NCI-H1092 treated with DMSO at 0.1 percent for 48 hours (cell line): ENCODE results near the gene SHF.

ENCODE experiments used
- DNase-seq: peaks from one replicate; lab custom pipeline; 2025; lab: John Stamatoyannopoulos, UW

The SHF gene

DNA sequence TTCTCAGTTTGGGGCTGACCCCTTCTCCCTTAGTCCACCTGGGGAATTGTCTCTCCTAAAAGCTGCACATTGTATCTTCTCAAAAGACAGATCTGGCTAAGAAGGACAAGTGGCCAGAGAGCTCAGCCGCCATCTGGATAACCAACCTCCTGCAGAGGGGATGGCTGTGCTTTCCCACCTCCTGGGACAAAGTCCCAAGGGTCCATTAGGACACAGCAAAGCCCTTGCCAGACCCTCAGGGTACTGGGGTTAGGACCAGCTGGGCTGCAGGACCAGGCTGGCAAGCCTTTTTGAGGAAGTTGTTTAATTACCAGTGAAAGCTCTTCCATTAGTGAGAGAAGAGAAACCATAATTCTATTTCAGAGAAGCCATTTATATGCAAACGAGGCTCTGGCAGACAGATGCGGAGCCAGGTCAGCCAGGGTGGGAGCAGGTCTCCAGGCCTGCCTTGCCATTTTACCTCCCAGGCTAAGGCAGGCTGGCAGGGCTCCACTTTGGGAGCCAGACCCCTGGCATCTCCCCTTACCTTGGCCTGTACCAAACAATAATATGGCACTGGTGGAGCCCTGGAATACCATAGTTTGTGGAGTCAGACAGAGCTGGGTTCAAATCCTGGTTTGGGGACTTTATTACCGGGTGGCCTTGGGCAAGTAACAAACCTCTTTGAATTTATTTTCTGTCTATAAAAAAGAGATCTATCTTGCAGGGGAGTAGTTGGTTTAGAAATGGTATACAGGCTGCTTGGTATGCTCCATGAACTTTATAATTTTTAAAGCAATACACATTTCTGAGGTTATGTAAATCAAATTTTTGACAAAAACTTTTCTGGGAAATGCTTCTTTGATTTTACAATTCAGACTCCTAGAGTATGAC lies 17.9 kb downstream of the SHF start:
- peak; percentile 68 for DNase-seq

DNA sequence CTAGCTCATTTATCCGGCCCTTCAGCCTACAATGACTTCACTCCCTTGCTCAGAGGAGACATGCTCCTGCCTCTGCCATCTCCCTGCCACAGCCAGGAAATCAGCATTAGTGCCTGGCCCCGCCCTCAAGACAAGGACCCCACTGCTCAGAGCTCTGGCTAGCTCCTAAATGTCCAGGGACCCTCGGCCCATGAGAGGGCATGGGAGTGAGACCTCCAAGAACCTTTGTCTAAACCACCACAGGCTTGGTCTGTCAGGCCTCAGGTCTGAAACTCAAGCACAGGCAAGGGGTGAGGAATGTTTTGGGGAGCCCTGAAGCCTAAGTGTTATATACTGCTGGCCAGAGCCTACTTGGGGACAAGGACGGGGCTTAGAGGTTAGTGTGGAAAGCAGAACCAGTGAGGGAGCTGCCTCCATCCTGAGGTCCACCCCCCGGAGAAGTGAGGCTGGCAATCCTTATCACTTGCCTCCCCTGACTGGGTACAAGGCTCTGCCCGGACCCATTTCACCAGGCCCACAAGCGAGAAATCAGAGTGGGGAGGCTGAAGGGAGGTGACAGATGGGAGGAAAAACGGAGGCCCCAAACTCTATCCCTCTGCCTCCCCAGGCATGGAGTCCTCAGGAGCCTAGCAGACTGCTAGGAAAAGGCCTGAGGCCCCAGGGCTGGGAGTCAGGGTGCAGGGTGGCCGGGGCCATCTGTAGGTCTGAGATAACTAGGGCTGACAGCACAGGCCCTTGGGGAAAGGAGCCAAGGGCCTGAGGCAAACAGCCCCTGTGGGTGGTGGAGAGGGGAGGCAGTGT lies 18.8 kb downstream of the SHF start:
- DNase-seq, result no peak

GRCh38 chr15:45168286-45168685 lies 19.5 kb downstream of the SHF start:
- DNase-seq, result no peak

GRCh38 chr15:45167631-45168205 lies 20.0 kb downstream of the SHF start:
- no peak for DNase-seq

DNA sequence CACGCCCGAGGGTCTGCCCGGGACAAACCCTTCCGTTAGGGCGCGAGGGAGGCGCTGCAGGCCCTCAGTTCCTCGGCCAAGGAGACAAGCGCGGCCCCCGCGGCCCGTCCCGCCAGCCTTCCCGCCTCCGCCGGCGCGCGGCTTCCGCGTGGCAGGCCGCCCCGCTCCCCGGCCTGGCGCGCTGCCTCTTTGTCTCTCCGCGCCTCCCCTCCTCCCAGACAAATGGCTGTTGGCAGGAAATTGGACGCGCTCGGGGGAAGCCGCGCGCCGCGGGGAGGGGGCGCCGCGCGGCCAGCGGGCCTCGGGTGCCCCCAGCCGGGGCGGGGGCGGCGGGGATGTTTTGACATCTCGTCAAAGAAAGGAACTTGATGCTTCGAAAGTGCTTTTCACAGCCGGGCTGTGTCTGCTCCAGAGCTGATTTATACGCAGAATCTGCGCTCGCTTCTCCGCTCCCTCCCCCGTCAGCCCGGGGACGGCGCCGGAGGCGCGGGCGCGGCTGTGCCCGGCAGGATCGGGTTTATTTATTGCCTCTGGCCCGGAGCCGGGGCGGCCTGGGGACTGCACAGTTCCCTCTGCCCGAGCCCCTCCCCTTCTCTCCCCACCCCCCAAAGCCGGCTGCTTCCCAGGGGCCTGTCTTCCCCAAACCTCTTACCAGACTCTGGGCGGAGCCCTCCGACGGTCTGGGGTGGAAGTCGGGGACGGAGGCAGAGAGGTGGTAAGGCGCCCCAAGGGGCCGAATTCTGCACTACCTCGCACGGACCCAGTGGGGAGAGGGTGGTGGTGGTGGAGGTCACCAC lies 20.7 kb downstream of the SHF start:
- DNase-seq, result peak; percentile 66

GRCh38 chr15:45165536-45165935 lies 22.2 kb downstream of the SHF start:
- DNase-seq, result no peak

- no peak for DNase-seq
Observed at GRCh38 chr15:45164914-45165313, 22.9 kb downstream of the SHF start.

GRCh38 chr15:45163508-45163856 lies 24.3 kb downstream of the SHF start:
- no peak for DNase-seq

GRCh38 chr15:45162771-45163507 lies 24.8 kb downstream of the SHF start:
- peak; percentile 59 for DNase-seq

DNA sequence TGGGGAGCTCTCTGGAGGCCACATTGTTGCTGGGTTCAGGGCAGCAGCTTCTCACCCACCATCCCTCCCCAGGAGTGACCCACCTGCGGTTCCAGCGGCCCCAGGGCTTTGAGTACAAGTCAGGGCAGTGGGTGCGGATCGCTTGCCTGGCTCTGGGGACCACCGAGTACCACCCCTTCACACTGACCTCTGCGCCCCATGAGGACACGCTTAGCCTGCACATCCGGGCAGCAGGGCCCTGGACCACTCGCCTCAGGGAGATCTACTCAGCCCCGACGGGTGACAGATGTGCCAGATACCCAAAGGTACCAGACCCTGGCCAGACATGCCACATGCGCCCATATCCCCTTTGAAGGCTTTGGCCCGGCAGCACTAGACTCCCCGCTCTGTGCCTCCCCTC lies 26.1 kb downstream of the SHF start:
- no peak for DNase-seq

GRCh38 chr15:45157974-45158373 lies 29.8 kb downstream of the SHF start:
- DNase-seq, result no peak

DNA sequence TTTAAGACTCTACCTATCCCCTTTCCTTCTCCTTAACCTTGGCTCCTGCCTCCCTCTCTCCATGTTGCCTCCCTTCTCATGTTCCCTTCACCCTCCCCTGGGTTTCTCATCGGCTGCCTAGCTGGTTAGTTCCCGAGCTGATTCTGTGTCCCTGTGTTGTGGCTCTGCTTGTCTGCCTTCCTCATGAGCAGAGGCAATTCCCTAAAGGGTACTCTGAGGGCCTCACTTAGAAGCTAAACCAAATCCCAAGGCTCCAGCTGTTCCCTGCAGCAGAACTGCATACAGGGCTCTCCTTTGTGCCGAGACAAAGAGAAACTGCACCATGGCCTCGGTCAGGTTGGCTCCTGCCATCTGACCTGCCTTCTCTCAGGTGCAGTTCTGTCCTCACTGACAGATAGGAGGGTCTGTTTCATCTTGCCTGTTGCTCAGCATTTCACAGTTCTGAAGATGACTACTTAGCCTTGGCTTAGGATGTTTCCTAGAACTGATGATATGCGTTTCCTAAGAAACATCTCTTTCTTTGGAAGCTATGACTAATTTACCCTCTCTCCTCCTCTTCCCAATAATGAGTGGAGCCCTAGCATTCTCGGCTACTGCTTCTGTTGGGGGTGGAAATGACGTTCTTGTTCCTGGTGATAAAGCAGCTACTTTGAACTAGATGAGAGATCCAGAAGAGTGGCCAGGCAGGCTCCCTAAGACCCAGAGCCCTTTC lies 30.9 kb downstream of the SHF start:
- DNase-seq, result no peak

DNA sequence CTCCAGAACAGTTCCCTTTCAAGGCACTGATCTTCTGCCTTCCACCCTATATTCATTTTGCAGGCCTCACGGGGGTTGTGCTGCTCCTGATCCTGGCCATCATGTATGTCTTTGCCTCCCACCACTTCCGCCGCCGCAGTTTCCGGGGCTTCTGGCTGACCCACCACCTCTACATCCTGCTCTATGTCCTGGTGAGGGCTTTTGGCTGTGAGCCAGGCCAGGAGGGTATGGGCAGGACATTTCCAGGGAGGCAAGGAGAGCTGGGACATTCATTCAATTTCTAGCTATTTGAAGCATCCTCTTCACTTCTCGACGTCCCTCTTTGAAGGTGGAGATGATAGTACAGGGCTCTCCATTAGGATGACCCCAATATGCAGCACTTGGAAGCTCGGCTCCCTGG lies 32.0 kb downstream of the SHF start:
- no peak for DNase-seq

DNA sequence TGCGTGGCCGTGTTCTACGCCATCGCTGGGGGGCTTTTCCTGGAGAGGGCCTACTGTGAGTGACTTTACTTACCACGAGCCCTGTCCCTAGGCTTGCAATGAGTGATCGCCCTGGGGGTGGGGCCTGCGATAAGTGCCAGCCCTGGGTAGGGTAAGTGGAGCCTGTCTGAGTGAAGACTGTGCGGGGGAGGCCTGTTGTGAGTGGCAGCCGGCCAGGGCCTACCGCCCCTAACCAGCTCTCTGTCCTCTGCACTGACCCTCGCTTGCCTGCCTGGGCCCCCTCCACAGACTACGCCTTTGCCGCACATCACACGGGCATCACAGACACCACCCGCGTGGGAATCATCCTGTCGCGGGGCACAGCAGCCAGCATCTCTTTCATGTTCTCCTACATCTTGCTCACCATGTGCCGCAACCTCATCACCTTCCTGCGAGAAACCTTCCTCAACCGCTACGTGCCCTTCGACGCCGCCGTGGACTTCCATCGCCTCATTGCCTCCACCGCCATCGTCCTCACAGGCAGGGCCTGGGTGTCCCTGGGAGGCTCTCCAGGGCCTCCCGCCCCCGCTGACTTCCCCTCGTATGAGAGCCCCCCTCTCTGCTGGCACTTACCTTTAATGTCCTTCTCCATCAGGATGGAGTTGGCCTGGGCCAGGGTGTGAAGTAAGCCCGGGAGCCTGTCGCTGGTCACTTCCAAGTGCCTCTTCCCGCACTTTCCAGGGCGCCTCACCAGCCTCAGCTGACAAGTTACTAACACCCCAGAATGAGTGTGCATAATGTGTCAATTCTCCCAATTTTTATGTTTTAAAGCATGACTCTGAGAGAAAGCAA lies 35.6 kb downstream of the SHF start:
- DNase-seq, result no peak

- DNase-seq, result no peak
Observed at GRCh38 chr15:45150997-45151396, 36.8 kb downstream of the SHF start.

DNA sequence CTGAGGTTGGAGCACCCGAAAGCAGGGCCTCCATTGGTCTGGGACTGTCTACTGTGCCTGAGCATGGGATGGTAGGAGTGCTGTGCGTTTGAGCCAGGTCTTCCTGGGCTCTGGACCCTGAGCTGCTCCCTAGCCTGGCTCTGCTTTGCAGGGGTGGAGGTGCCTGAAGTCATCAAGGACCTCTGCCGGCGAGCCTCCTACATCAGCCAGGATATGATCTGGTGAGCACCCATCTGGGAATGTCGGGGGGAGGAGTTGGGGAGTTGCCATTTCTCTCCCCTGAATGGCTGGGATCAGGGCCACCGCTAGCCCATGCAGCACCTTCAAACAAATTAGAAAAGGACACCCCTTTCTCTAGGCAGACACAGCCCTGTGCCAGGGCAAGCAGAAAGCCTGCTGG lies 37.3 kb downstream of the SHF start:
- DNase-seq, result no peak

DNA sequence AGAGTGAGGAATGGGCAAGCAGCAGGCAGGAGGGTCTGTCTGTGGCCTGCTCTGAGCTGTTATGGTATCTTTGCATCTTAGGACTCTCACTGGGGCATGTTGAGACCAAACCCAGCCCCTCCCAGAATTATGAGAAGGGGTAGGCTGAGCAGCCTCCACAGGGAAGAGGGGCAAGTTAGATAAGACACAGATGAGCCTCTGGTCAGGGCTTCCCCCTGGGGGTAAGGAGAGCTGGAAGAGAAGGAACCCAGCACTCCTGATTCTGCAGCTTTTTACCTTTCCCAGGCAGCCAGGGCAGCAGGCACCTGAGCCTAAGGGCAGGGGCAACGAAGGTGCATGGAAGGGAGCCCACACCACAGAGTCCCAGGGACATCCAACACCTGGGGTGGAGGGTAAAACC lies 38.7 kb downstream of the SHF start:
- DNase-seq, result no peak

GRCh38 chr15:45148076-45149059 lies 39.4 kb downstream of the SHF start:
- no peak for DNase-seq

DNA sequence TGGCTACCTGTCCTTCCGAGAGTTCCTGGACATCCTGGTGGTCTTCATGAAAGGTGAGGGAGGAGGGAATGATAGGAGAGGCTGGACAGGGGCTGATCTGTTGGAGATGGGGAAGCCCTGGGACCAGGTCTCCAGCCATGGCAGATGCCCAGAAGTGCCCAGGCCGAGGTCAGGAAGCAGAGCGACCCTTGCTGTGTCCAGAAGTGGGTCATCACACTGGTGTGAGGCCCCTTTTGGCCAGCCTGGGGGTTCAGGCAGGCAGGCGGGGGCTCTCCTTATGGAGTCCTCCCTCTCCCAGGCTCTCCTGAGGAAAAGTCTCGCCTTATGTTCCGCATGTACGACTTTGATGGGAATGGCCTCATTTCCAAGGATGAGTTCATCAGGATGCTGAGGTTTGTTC lies 40.2 kb downstream of the SHF start:
- DNase-seq, result no peak
